PFSK-1 (cell line): ENCODE results near the gene NUB1.

Experiments used
- POLR2AphosphoS5 ChIP-seq: IDR thresholded peaks from 2 replicates; pipeline ENCODE4 v1.6.1; 2012; ENCODE audit warnings: low read depth, mild to moderate bottlenecking, control low read depth, low read length, moderate library complexity
- SIN3A ChIP-seq: IDR thresholded peaks from 2 replicates; pipeline ENCODE4 v1.6.1; 2012; ENCODE audit warnings: mild to moderate bottlenecking, low read length, moderate library complexity, borderline replicate concordance; ENCODE audit not compliant: insufficient read depth
- TAF1 ChIP-seq: IDR thresholded peaks from 2 replicates; pipeline ENCODE4 v1.6.1; 2012; ENCODE audit warnings: low read length, control low read depth, borderline replicate concordance; ENCODE audit not compliant: insufficient read depth
- TF ChIP-seq, protein P1 (sequence below), 2 experiments: IDR thresholded peaks; 2 replicates each; pipeline versions ENCODE4 v1.6.1 to v1.8.0; 2011 to 2012; ENCODE audit warnings: low read depth in 2 of 2, low read length in 2 of 2, control low read depth in 1 of 2, inconsistent platforms in 1 of 2, mild to moderate bottlenecking in 1 of 2, moderate library complexity in 1 of 2; ENCODE audit not compliant: insufficient read depth in 1 of 2

GRCh38 chr7:151313857-151314256 is 27.8 kb upstream of the NUB1 start:
- TF ChIP-seq POLR2AphosphoS5 (no peak), TAF1 (no peak), SIN3A (no peak)
- TF ChIP-seq, protein P1, sequence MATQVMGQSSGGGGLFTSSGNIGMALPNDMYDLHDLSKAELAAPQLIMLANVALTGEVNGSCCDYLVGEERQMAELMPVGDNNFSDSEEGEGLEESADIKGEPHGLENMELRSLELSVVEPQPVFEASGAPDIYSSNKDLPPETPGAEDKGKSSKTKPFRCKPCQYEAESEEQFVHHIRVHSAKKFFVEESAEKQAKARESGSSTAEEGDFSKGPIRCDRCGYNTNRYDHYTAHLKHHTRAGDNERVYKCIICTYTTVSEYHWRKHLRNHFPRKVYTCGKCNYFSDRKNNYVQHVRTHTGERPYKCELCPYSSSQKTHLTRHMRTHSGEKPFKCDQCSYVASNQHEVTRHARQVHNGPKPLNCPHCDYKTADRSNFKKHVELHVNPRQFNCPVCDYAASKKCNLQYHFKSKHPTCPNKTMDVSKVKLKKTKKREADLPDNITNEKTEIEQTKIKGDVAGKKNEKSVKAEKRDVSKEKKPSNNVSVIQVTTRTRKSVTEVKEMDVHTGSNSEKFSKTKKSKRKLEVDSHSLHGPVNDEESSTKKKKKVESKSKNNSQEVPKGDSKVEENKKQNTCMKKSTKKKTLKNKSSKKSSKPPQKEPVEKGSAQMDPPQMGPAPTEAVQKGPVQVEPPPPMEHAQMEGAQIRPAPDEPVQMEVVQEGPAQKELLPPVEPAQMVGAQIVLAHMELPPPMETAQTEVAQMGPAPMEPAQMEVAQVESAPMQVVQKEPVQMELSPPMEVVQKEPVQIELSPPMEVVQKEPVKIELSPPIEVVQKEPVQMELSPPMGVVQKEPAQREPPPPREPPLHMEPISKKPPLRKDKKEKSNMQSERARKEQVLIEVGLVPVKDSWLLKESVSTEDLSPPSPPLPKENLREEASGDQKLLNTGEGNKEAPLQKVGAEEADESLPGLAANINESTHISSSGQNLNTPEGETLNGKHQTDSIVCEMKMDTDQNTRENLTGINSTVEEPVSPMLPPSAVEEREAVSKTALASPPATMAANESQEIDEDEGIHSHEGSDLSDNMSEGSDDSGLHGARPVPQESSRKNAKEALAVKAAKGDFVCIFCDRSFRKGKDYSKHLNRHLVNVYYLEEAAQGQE (IDR thresholded peaks at IDR 0.05; ENCODE audit: insufficient read depth in 1 of 2, low read depth in 2 of 2, low read length in 2 of 2): no peak
